Daoy (cell line): ENCODE data around the gene TMC6. TPM values are rescaled to one million over a fixed set of nuclear protein-coding genes. Genes with fewer than 3 reads are reported as not detected.
"Not testable (repeated sequence)": the region's sequence is repeated elsewhere in the genome, so short reads cannot be mapped to it uniquely, and the experiment has no call there.

Experiments used
- DNase-seq: peaks from one replicate; pipeline ENCODE4 v3.0.0-alpha.2; 2015; ENCODE audit warnings: low read depth
- total RNA-seq: library from RNA; depleted of rRNA; stranded (reverse); fragments of >200 nt; shearing (Covaris generic); gene quantifications from 2 replicates; pipeline ENCODE4 v1.2.3, GENCODE V29; 2014

Gene TMC6
- total RNA-seq, 1 experiment from 2014 or later, result 0.80 TPM

DNA sequence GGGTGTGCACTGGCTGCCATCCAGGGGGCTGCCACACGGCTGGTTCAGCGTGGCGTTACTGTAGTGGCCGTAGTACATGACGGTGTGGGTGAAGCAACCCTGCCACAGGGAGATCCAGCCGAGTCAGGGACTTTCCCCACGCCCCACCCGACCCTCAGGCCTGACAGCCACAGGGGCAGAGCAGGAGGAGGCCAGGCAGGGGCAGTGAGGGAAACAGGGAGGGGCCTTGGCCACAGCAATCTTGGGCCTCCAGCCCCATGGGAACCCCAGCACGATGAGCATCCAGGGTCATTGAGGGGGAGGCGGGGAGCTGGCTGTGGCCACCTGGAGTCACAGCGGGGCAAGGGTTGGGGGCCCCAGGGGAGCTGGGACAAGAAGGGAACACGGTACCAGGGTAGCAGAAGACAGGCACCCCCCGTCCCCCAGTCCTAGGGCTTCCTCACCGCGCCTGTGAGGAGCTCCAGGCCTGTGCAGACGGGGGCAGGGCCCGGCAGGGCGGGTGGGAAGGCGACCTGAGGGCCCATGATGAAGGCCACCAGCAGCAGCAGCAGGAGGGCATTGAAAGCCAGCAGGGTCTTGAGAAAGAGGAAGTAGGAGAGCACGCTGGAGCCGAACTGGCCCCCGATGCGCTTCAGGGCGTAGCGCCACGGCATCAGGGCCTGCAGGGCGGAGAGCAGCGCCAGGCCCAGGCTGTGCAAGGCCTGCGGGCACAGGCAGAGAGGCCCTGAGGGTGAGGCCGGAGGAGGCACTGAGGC, 4.3 kb downstream of the TMC6 start:
- DNase-seq, result no peak

DNA sequence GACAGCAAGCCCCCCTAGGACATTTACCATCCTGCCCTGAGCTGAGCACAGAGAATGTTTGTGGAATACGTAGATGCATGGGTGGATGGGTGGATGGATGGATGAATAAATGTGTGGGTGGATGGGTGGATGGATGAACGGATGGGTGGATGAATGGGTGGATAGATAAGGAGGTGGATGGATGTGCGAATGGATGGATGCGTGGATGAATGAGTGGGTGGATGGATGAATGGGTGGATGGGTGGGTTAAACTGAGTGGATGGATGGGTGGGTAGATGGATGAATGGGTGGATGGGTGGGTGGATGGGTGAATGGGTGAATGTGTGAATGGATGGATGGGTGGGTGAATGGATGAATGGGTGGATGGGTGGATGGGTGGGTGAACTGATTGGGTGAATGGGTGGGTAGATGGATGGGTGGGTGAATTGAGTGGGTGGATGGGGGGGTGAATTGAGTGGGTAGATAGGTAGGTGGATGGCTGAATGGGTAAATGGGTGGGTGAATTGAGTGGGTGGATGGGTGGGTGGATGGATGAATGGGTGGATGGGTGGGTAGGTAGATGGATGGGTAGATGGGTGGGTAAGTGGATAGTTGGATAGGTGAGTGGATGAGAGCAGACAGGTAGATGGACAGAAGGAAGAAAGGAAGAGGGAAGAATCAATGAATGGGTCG, 5.2 kb downstream of the TMC6 start:
- DNase-seq, result no peak

DNA sequence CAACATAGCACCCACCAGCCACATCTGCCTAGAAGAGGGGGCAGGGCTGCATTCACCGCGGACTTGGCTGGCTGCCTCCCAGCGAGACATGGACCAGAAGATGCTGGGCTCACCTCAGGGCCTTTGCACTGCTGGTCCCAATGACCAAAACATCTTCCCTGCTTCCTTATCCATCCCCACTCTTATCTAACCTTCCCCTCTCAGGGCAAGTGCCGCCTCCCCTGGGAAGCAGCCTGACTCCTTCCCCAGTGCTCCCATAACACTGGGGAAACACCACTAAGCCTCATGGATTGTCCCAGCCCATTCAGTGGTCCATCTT, 5.7 kb downstream of the TMC6 start:
- DNase-seq, result no peak

DNA sequence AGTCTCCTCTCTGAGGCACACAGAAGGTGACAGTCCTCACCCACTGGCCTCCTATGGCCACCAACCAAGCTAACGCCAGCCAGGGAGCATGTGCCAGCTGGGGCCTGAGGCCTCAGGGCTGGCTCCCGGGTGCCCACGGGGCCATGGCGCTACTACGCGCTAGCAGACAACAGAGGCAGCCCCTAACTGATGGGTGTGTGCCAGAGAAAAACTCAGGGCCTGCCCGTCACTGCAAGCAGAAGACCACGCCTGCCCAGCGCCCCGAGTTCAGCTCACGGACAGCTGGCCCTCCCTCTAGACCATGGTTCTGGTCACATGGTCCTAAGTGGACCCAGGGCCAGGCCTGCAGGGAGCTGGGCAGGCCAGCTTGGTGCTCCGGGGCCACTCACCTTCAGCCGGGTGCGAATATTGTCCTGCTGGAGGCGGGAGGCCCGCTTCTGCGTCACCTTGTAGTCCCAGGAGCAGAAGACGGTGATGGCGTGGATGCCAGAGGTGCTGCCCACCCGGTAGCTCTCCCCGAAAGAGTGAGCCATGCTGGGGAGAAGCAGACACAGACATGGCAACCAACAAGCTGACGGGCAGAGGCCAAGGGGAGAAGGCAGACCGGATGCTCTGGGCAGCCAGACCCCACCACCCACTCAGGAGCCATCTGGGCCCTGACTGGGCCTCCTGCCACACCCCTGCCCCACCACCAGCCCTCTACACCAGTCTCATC, 6.2 kb downstream of the TMC6 start:
- no peak for DNase-seq

DNA sequence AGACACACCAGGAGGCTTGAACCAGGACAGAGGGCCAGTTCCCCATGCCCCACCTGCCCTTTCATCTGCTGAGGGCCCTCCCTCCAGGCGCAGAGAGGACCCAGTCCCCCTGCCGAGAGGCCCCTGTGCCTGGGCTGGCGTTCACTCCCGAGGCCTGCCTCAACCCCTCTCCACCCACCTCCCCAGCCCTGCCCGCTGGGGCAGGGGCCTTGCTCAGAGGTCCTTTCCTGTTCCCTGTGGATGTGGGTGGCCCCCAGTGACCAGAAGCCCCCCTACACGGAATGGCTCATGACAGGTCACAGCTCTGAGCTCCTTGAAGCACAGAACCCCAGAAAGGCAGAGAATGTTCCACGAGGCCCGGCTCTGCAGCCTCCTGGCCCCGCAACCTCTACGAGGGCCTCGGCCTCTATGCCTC, 6.7 kb downstream of the TMC6 start:
- no peak for DNase-seq

DNA sequence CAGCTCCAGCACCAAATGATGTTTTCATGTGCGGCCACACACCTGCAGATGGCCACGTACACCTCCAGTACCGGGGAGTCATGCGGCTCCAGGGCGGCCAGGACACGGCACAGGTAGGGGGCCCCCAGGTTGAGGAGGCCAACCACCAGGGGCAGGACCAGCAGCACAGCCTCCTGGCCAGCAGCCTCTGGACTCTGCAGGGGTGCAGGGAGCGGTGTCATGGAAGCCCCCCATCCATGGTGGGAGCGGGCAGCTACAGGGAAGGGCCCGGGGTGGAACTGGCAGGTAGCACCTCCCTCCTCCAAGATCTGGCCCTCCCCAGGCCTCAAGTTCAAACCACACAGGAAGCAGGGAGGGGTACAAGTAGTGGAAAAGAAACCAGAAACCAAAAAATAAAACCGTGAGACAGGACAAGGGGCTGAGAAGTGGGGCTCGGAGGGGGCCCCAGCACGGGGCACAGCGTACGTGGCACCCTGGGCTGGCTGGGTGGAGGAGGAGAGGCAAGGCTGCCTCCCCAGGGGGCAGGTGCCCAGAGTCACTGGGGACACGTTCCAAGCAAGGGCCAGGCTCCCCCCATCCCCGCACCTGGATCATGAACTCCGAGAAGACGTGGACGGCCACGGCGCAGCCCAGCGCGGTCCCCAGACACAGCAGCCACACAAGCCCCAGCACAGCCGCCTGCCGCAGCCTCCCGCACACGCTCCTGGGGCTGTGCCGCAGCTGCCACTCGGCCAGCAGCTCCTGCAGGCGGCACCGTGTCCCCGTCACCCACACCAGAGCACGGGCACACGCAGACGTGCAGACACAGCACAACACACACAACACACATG, 7.4 kb downstream of the TMC6 start:
- DNase-seq, result no peak

DNA sequence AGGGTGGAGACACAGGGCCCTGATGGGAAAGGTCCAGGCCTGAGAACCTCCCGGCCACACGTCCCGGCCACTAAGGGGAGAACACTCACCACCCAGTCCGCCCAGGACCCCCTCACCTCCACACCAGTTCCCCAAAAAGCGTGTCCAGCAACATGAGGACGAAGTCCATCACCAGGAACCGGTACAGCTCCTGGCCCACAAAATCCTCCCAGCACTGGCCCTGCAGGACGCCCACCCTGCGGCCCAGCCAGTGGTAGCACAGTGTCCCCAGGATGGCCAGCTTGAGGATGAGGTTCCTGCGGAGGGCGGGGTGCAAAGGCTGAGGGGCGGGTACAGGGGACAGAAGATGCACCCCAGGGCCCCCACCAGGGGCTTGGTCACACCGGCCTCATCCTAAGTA, 8.0 kb downstream of the TMC6 start:
- DNase-seq, result no peak

DNA sequence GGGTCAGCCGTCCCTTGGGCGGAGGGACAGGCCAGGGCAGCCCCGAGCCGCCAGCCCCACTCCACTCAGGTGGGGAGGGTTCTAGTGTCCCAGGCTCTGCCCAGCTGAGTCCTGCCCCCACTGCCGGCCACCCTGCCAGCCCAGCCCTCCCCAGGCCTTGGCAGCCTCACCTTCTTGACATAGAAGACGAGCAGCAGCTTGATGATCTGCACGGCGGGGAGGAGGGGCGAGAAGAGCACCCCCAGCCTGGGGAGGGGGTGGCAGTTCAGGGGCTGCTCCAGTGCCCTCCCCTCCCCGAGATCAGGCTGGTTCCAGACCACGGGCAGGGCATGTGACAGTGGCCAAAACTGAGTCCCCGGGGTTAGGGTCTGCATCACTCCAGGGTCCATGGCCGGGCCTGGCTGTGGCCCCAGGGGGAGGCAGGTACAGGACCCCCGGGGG, 9.7 kb downstream of the TMC6 start:
- no peak for DNase-seq

DNA sequence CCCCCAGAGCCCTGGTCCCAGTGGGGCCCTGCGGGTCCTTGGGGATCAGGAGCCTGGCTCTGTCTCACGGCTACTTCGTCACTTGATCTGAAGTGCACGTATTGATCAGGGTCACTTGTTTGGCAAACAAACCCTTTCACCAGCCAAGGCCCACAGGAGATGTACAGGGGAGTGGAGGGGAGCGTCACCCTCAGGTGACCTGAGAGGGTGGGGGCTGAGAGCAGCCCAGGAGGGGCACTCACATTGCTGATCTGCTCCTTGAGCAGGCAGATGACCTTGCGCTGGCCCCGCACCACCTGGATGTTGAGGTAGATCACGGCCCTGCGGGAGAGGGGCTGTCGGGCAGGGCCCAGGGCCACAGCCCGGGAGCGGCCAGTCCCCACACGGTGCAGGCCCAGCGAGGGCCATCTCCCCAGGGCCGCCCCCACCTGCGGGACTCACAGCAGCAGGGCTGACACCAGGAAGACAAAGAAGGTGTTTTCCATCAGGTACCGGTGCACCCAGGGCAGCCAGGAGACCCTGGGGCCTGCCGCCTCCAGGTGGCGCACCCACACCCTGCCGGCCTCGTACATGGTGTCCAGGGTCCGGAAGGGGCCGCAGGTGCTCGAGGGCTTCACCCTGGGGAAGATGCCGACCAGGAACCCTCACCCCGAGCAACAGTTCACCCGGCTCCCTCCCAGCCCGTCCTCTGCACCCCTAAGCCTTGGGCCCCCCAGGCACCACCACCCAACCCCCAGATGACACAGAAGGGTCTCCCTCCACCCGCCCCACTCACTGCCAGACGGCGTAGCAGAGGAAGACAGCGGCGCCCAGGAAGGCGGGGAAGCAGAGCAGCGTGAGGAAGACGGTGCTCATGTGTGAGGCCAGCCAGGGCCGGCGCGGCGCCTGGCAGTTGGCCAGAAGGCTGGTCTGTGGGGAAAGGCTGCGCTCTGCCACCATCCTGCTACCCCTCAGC, 11.3 kb downstream of the TMC6 start:
- DNase-seq, result peak; percentile 58

DNA sequence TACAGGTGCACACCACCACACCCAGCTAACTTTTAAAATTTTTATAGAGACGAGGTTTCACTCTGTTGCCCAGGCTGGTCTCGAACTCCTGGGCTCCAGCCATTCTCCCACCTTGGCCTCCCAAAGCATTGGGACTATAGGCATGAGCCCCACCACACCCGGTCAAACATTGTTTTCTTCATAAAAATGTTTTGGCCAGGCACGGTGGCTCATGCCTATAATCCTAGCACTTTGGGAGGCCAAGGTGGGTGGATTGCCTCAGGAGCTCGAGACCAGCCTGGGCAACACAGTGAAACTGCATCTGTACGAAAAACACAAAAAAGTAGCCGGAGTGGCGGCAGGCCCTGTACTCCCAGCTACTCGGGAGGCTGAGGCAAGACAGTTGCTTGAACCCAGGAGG, 12.1 kb downstream of the TMC6 start:
- DNase-seq, result no peak

DNA sequence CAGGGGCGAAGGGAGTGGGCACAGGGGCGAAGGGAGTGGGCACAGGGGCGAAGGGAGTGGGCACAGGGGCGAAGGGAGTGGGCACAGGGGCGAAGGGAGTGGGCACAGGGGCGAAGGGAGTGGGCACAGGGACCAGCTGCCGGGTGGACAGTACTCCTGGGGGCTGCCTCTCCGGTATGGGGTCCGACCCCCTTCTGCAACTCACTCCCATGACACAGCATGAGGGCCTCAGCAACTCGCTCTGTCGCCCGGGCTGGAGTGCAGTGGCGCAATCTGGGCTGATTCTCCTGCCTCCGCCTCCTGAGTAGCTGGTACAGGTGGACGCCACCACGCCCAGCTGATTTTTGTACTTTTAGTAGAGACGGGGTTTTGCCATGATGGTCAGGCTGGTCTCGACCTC, 12.8 kb downstream of the TMC6 start:
- DNase-seq, result not testable (repeated sequence)

DNA sequence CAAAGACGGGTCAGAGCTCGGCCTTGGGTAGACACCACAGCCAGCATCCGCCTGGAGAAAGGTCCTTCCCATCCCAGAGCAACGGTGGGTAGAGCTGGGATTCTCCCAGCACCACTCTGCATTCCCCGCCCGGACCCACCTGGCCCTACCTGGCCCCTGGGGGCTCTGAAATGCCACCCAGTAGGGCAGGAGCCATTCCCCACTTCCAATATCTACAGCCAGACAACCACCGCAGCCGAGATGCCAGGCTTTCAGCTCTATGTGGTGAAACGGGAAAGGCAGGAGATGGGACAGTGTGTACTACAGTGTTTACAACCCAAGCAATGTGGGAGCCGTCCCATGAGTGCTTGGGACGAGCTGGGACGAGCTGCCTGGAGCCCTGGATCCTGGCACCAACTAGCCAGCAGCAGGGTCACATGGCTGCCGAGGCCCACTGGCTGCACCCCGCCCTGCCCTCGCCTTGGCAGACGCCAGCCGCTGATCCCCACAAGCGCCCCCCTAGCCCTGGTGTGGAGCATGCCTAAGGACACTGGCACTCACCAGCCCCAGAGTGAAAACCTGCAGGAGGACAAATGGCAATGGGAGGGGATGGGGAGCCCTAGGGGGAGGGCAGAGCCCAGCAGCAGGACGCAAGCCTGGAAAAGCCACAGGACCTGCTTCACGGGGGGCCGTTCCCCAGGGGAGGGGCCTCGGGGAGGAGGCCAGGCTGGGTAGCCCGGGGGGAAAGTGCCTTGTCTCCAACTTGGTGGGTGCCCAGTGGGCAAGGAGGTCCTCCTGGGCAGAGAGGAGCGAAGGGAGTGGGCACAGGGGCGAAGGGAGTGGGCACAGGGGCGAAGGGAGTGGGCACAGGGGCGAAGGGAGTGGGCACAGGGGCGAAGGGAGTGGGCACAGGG, 13.5 kb downstream of the TMC6 start:
- DNase-seq, result no peak

DNA sequence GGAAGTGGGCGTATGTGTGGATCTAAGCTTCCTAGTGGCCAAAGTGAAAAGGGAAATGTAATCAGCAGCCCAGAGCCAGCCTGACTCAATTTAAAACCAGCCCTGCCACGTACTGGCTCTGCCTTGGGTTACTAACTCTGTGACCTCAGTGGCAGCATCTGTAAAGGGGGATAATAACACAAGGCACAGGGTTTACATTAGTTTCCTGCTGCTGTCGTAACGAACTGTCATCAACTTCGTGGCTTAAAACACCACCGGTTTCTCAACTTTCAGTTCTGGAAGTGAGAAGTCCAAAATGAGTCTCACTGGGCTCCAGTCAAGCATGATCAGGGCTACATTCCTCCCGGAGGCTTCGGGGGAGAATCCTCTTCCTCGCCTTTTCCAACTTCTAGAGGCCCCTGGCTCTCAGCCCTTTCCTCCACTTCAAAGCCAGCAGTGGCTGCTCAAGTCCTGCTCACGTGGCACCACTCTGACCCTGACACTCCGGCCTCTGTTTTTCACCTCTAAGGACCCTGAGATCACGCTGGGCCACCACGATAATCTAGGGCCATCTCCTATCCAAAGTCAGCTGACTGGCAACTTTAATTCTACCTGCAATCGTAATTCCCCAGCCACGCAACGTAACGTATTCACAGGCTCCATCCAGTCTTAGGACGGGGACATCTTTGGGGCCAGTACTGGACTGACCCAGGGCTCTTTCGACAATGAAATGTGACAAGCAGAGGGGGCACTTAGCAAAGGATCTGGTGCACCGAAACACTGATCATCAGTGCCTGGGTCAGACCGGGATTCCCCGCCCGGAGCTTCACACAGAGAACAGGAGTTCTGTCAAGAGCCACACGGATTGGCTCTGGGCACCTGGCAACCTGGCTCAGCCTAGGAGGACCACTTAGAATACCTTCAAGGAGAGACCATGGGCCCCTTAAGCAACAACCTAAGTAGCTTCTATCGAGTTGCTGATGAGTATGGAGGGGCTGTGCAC, 14.5 kb downstream of the TMC6 start:
- no peak for DNase-seq

DNA sequence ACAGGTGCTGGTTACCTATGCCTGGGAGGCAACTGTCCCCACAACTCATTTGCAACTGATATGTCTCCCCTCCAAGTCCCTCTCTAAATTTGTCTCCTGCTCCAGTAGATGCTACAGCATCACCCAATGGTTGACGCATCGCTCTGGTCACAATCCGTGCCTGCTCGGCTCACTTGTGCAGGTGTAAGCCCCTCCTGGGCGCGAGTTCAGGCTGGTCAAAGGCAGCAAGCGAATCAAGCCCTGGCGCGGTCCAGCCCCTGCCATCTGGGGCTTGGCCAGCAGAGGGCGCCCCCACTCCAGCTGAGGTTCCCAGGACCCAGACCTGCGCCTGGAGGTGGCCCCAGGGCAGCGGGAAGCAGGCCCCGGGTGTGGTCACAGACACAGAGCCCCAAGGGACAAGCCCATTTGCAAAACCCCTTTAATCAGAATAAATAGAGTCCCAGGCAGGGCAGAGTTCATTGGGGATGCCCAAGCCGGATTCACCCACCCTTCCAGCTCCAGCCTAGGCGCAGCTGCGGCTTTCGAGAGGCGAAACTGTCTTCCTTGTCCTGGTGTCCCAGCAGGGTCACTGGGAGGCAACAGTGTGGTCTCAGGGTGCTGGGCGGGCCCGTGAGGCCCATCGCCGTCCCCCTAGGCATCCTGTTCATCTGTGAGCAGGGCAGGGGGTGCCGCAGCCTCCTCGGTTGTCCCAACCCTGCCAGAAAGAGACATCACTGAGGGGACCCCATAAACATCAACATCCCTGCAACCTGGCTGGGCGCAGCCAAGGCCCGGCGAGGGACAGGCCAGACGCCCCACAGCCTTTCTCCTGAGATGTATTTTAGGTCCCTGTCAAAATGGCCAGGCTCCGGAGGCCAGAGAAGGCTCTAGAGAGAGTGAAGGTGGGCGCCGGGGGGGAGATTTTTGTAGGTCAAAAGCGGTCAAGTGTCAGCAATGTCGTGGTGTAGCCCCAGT, 15.8 kb downstream of the TMC6 start:
- peak; percentile 77 for DNase-seq

DNA sequence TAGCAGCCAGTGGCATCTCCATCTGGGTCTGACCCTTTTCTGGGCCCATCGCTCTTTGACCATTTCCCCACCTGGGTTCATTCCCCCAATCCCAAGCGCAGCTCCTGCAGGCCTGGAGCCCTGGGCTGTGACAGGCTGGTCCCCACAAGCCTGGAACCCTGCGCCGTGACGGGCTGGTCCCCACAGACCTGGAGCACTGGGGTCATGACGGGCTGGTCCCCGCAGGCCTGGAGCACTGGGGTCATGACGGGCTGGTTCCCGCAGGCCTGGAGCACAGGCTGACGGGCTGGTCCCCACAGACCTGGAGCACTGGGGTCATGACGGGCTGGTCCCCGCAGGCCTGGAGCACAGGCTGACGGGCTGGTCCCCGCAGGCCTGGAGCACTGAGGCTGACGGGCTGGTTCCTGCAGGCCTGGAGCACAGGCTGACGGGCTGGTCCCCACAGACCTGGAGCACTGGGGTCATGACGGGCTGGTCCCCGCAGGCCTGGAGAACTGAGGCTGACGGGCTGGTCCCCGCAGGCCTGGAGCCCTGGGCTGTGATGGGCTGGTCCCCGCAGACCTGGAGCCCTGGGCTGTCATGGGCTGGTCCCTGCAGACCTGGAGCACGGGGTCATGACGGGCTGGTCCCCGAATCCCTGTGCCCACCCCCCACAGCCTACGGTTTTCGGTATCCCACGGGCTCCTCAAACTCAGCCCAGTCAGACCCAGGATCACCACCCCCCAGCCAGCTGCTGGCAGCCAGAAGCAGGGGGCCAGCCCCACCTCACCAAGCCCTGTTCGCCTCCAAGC, 16.6 kb downstream of the TMC6 start:
- DNase-seq, result peak; percentile 5

DNA sequence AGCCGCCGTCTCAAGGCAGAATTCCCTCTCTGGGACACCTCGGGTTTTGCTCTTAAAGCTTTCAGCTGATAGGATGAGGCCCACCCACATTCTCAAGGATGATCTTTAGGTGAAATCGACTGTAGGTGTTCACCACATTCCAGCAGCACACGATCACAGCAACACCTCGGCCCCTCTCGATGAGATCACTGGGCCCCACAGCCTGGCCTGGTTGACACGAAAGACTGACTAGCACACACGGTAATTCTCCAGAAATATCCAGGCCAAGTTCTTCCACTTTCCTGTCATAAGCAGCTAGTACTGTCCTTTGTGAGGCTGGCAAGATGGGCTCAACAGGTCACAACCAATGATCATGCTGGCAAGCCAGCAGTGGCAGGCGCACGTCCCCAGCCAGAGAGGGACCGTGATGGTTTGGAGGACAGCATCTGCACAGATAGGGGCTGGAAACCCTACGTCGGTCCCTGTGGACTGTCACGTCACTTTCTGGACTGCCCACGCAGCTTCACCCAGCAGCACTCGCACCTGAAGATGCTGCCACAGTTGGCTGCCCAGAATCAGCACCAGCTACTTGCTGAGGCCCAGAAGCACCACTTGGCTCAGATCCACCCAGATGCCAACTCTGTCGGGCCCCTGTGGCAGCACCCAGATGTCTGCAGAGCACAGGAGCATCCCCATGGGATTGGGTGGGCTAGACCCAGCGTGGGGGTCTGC, 17.4 kb downstream of the TMC6 start:
- no peak for DNase-seq
